ENCODE measurements around the gene TMEM150B.

Gene TMEM150B

GRCh38 chr19:55325172-55325571, at the start of gene TMEM150B:
Gene TMEM150B (minus strand): TSS chr19:55325341. CDS start chr19:55321036, 4,305 bp downstream.
- Histone ChIP-seq H3K4me3 (peak within 1 kb of the TSS; percentile 38; the same call in 1 of the 2 replicates), H3K27ac (peak within 1 kb of the TSS; percentile 73), H3K4me1 (peaks cover 61% of the 10 kb centered on the region), H3K27me3 (no peaks in the 10 kb centered on the region), H3K9me3 (no peaks in the 10 kb centered on the region), H3K4me2 (peak within 1 kb of the TSS; percentile 89), H3K9ac (peak within 1 kb of the TSS; percentile 63; the same call in 1 of the 2 replicates), H3K36me3 (no peaks in the 10 kb centered on the region), H4K20me1 (no peaks in the 10 kb centered on the region)
- TF ChIP-seq Cebpa-rat (IDR thresholded peaks at IDR 0.05), result no peak

GRCh38 chr19:55373993-55374757, 49.0 kb upstream of the TMEM150B start:
- H4K20me1 ChIP-seq, result peaks cover 24% of the 10 kb centered on the region
- peaks cover 72% of the 10 kb centered on the region for H3K27me3 ChIP-seq
- H3K9ac ChIP-seq, result no peak overlapping the region
- no peaks in the 10 kb centered on the region for H3K9me3 ChIP-seq
- no peak for TF ChIP-seq Cebpa-rat (IDR thresholded peaks at IDR 0.05)
- no peak overlapping the region for H3K27ac ChIP-seq
- no peak overlapping the region for H3K4me3 ChIP-seq
- no peaks in the 10 kb centered on the region for H3K36me3 ChIP-seq
- H3K4me2 ChIP-seq, result no peak overlapping the region
- H3K4me1 ChIP-seq, result peaks cover 16% of the 10 kb centered on the region

- Histone ChIP-seq H3K27me3 (peaks cover 79% of the 10 kb centered on the region), H3K27ac (no peak overlapping the region), H3K9me3 (no peaks in the 10 kb centered on the region), H3K4me3 (no peak overlapping the region), H3K36me3 (no peaks in the 10 kb centered on the region), H3K4me1 (peaks cover 20% of the 10 kb centered on the region), H4K20me1 (peaks cover 31% of the 10 kb centered on the region), H3K9ac (no peak overlapping the region), H3K4me2 (no peak overlapping the region)
- TF ChIP-seq Cebpa-rat (IDR thresholded peaks at IDR 0.05), result no peak
Measured at GRCh38 chr19:55373306-55373992, 48.3 kb upstream of the TMEM150B start.

DNA sequence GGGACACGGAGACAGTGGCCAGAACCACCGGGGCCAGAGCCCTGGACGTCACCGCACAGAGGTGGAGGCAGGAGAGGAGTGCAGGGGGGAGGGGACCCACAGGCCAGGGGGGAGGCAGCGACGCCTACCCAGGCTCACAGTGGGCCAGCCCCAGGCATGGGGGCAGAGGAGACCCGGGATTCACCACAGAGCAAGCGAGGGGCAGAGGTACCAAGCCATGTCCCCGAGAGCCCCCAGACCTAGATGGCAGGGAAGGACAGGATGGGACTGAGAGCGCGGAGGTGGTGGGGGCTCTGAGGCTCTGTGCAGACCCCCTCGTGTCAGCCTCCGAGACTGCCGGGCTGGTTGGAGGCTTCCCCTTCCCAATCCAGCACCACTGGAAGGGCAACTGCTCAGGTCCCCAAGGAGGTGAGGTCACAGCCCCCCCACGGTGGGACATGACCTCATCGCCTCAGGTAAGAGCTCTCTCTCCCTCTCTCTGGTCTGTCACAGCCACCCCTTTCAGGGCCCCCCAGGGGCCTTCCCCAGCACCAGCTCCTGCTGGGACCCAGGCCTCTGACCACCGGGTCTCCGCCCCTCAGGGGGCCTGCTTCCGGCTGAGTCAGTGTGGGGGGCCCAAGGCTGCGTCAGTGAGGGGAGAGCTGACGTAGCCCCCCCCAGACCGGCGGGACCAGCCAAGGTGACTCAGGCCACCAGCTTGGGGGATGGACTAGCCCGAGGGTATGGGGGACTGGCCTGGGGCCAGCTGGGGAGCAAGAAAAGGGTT, 47.4 kb upstream of the TMEM150B start:
- H3K9ac ChIP-seq, result no peak overlapping the region
- no peak for TF ChIP-seq Cebpa-rat (IDR thresholded peaks at IDR 0.05)
- H3K36me3 ChIP-seq, result no peaks in the 10 kb centered on the region
- H3K27me3 ChIP-seq, result peaks cover 84% of the 10 kb centered on the region
- H3K4me3 ChIP-seq, result no peak overlapping the region
- H3K4me1 ChIP-seq, result peaks cover 20% of the 10 kb centered on the region
- H3K9me3 ChIP-seq, result no peaks in the 10 kb centered on the region
- no peak overlapping the region for H3K27ac ChIP-seq
- H3K4me2 ChIP-seq, result peak overlapping the region; percentile 39
- H4K20me1 ChIP-seq, result peaks cover 34% of the 10 kb centered on the region

- no peaks in the 10 kb centered on the region for H3K9me3 ChIP-seq
- H3K4me3 ChIP-seq, result peak within 1 kb of the TSS; percentile 61
- no peak for TF ChIP-seq Cebpa-rat (IDR thresholded peaks at IDR 0.05)
- H3K36me3 ChIP-seq, result no peaks in the 10 kb centered on the region
- peaks cover 34% of the 10 kb centered on the region for H4K20me1 ChIP-seq
- peaks cover 75% of the 10 kb centered on the region for H3K27me3 ChIP-seq
- H3K9ac ChIP-seq, result no peak within 1 kb of the TSS; the same call in 1 of the 2 replicates
- H3K27ac ChIP-seq, result no peak within 1 kb of the TSS
- H3K4me2 ChIP-seq, result peak within 1 kb of the TSS; percentile 87
- peaks cover 20% of the 10 kb centered on the region for H3K4me1 ChIP-seq
Measured at GRCh38 chr19:55370305-55370988, 45.3 kb upstream of the TMEM150B start, which contains the start of gene IL11. Gene IL11 (minus strand): TSS chr19:55370463. CDS start chr19:55370310, 153 bp downstream.

DNA sequence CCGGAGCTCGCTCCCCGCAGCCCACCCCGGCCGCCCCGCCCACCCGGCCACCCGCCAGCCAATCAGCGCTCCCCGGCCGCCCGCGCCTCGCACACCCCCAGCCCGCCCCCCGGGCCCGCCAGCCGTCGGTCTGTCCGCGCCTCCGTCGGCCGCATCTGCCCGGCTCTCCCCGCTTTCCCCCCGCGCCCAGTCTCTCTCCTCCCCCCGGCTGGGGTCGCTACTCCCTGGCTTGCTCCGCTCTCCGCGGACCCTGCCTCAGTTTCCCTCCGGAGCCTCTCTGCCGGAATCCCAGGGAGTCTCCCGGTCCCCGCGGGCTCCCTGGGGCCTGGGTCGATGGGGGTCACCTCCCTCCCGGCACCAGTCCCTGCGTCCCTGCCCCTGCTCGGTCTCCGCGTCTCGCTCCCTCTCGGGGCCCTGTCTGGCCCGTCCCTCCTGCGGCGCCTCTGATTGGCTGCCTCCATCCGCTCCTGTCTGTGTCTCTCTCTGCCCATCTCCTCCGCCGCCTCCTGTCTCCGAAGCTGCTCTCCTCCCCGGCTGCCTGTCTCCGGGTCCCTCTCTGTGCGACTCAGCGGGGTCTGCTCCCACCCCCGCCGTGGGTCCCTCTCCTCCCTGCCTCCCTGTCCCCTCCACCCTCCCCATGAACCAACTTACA, 44.6 kb upstream of the TMEM150B start:
- no peak overlapping the region for H3K9ac ChIP-seq
- no peak for TF ChIP-seq Cebpa-rat (IDR thresholded peaks at IDR 0.05)
- peak overlapping the region; percentile 87 for H3K4me2 ChIP-seq
- peaks cover 20% of the 10 kb centered on the region for H3K4me1 ChIP-seq
- peak overlapping the region; percentile 61 for H3K4me3 ChIP-seq
- peaks cover 34% of the 10 kb centered on the region for H4K20me1 ChIP-seq
- H3K36me3 ChIP-seq, result no peaks in the 10 kb centered on the region
- no peak overlapping the region for H3K27ac ChIP-seq
- no peaks in the 10 kb centered on the region for H3K9me3 ChIP-seq
- H3K27me3 ChIP-seq, result peaks cover 74% of the 10 kb centered on the region

DNA sequence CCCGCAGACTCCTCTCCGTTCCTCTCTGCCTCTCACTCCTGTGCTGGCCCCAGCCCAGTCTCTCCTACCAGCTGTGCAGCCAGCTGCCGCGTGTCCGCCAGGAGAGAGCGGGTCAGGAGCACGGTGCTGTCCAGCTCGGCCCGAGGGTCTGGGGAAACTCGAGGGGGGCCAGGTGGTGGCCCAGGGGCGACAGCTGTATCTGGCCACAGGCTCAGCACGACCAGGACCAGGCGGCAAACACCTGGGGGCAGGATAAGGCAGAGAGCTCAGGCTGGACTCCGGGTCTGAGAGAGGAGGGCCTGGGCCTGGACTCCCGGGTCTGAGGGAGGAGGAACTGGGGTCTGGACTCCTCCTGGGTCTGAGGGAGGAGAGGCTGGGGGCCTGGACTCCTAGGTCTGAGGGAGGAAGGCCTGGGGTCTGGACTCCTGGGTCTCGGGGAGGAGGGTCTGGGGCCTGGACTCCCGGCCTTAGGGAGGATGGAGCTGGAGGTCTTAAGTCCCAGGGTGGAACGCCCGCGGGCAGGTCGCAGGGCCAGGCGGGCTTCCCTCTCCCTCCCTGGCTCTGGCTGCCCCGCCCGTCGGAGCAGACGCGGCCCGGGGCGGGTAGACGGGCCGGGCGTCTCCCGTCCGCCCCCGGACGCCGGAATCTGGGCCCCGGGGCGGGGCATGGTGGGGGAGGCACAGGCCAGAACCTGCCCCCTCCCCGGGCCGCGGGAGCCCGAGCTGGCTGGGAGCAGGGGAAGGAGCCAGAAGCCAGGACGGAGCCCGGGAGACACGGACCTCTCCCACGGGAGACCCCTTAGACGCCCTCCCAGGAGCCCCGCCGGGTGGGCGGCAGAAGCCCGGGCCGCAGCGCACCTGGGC, 43.8 kb upstream of the TMEM150B start:
- Histone ChIP-seq H3K4me3 (peak overlapping the region; percentile 61), H3K9me3 (no peaks in the 10 kb centered on the region), H3K4me1 (peaks cover 24% of the 10 kb centered on the region), H3K9ac (no peak overlapping the region; the same call in 1 of the 2 replicates), H3K36me3 (no peaks in the 10 kb centered on the region), H3K27me3 (peaks cover 71% of the 10 kb centered on the region), H3K4me2 (peak overlapping the region; percentile 80), H3K27ac (no peak overlapping the region), H4K20me1 (peaks cover 34% of the 10 kb centered on the region)
- TF ChIP-seq Cebpa-rat (IDR thresholded peaks at IDR 0.05), result no peak

GRCh38 chr19:55368106-55368505, 43.0 kb upstream of the TMEM150B start:
- Histone ChIP-seq H3K27ac (no peak overlapping the region), H4K20me1 (peaks cover 34% of the 10 kb centered on the region), H3K4me2 (no peak overlapping the region), H3K9me3 (no peaks in the 10 kb centered on the region), H3K4me3 (no peak overlapping the region), H3K9ac (no peak overlapping the region), H3K4me1 (peaks cover 24% of the 10 kb centered on the region), H3K27me3 (peaks cover 65% of the 10 kb centered on the region), H3K36me3 (no peaks in the 10 kb centered on the region)
- no peak for TF ChIP-seq Cebpa-rat (IDR thresholded peaks at IDR 0.05)

Data from BLaER1 (cell line).